Measurements from ENCODE around the gene ARSG. TPM values are rescaled to one million over a fixed set of nuclear protein-coding genes. Genes with fewer than 3 reads are reported as not detected.

The ARSG gene
- total and polyA plus RNA-seq, 2 of the 13 experiments (the other 11 are each of a cell fraction or from before 2014, with no cell fraction given) = 3.7 to 15.2 TPM

GRCh38 chr17:68290268-68290954, 884 bp upstream of the ARSG start (continued):
- TF ChIP-seq ZNF142 (CRISPR knock-in tag; IDR thresholded peaks at IDR 0.05) (no peak), DMTF1 (CRISPR knock-in tag; IDR thresholded peaks at IDR 0.05) (no peak), ZC3H13 (CRISPR knock-in tag; IDR thresholded peaks at IDR 0.05) (peak; percentile 75), ISL2 (CRISPR knock-in tag; IDR thresholded peaks at IDR 0.05) (no peak), MTERF4 (CRISPR knock-in tag; IDR thresholded peaks at IDR 0.05) (no peak), BRF2 (CRISPR knock-in tag; IDR thresholded peaks at IDR 0.05) (no peak), BCL3 (CRISPR knock-in tag; IDR thresholded peaks at IDR 0.05) (peak; percentile 90; the same call in 1 of the 2 replicates), ZNF264 (CRISPR knock-in tag; IDR thresholded peaks at IDR 0.05) (no peak), PRPF4 (IDR thresholded peaks at IDR 0.05; ENCODE audit: low read depth, low read length, poor library complexity, severe bottlenecking) (no peak), USF2 (IDR thresholded peaks at IDR 0.05; ENCODE audit: low read depth, low read length) (no peak), USF2 (CRISPR knock-in tag; IDR thresholded peaks at IDR 0.05; ENCODE audit: borderline replicate concordance) (no peak), KDM5B (CRISPR knock-in tag; IDR thresholded peaks at IDR 0.05; ENCODE audit: borderline replicate concordance) (peak; percentile 53; the same call in 1 of the 2 replicates)
